Placental epithelial cell (primary cell): ENCODE data around the gene MAPKAPK2. TPM values are rescaled to one million over a fixed set of nuclear protein-coding genes. Genes with fewer than 3 reads are reported as not detected.

Experiments
- small RNA-seq: library from RNA; depleted of rRNA; stranded (forward); fragments of <200 nt; gene quantifications from one replicate; pipeline ENCODE3, GENCODE V24; 2012
- total RNA-seq: library from RNA; depleted of rRNA; stranded (reverse); fragments of >200 nt; gene quantifications from 2 replicates; pipeline ENCODE4 v1.2.3, GENCODE V29; 2012

Gene MAPKAPK2
- 17.7 and 28.3 TPM in 2 replicates for total RNA-seq

GRCh38 chr1:206684478-206685333 lies at the start of gene MAPKAPK2:
Gene MAPKAPK2, plus strand, starts transcription at chr1:206684905. Its CDS starts 325 bp downstream, at chr1:206685230.

GRCh38 chr1:206635080-206635977 lies 49.4 kb upstream of the MAPKAPK2 start, which contains the start of gene DYRK3:
Gene DYRK3, plus strand, starts transcription at chr1:206635536. Its CDS starts 168 bp downstream, at chr1:206635704.

GRCh38 chr1:206770531-206771337 lies 86.0 kb downstream of the MAPKAPK2 start, which contains the start of gene IL19:
Gene IL19, plus strand, starts transcription at chr1:206770773. Its CDS starts 65,890 bp downstream, at chr1:206836663.

GRCh38 chr1:206772243-206772937 lies 87.7 kb downstream of the MAPKAPK2 start, which contains the start of gene IL10:
Gene IL10, minus strand, starts transcription at chr1:206772494. Its CDS starts 59 bp downstream, at chr1:206772435.

Small RNA genes lying within 50 kb of the gene (small RNA-seq; reads per million reads assigned to genes)
- gene RF00019: not detected

Other genes with a start within 250 kb of the MAPKAPK2 start
- gene IKBKE, start 214.4 kb upstream of the MAPKAPK2 start, total RNA-seq: 14.9 and 23.9 TPM in 2 replicates
- gene RASSF5, start 177.4 kb upstream of the MAPKAPK2 start, total RNA-seq: 1.6 and 2.3 TPM in 2 replicates
- 54.2 and 54.3 TPM in 2 replicates for gene EIF2D, start 72.4 kb upstream of the MAPKAPK2 start, total RNA-seq
- gene DYRK3, start 49.4 kb upstream of the MAPKAPK2 start, total RNA-seq: 0.79 and 1.2 TPM in 2 replicates
- gene IL19, start 85.9 kb downstream of the MAPKAPK2 start, total RNA-seq: not detected in 2 replicates
- not detected in 2 replicates for gene IL10, start 87.6 kb downstream of the MAPKAPK2 start, total RNA-seq
- not detected in 2 replicates for gene IL20, start 180.7 kb downstream of the MAPKAPK2 start, total RNA-seq
- gene IL24, start 212.5 kb downstream of the MAPKAPK2 start, total RNA-seq: 0.22 TPM in 1 of 2 replicates, not detected in the other
- 0.22 TPM in 1 of 2 replicates, not detected in the other for gene FCMR, start 237.0 kb downstream of the MAPKAPK2 start, total RNA-seq